ENCODE data around the gene GMEB2.
"Not testable (repeated sequence)": the region's sequence is repeated elsewhere in the genome, so short reads cannot be mapped to it uniquely, and the experiment has no call there.

The GMEB2 gene

GRCh38 chr20:63626424-63627128 lies at the start of gene GMEB2:
TSS of gene GMEB2 (minus strand) at chr20:63627101. CDS start at chr20:63619397, 7,704 bp downstream.
- DNase-seq: peak; percentile 81

GRCh38 chr20:63675681-63676368 lies 48.9 kb upstream of the GMEB2 start:
- no peak for DNase-seq

- DNase-seq: no peak
Measured at GRCh38 chr20:63673951-63674350, 47.0 kb upstream of the GMEB2 start.

- no peak for DNase-seq
Measured at GRCh38 chr20:63672666-63673065, 45.8 kb upstream of the GMEB2 start.

DNA sequence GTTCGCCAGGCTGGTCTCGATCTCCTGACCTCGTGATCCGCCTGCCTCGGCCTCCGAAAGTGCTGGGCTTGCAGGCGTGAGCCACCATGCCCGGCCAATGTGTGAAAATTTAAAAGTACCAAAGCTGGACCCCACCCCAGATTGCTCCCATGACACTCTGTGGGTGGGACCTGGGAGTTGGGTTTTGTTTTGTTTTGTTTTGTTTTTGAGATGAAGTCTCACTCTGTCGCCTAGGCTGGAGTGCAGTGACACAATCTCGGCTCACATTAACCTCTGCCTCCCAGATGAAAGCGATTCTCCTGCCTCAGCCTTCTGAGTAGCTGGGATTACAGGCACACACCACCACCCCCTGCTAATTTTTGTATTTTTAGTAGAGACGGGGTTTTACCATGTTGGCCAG lies 44.8 kb upstream of the GMEB2 start:
- DNase-seq: not testable (repeated sequence)

DNA sequence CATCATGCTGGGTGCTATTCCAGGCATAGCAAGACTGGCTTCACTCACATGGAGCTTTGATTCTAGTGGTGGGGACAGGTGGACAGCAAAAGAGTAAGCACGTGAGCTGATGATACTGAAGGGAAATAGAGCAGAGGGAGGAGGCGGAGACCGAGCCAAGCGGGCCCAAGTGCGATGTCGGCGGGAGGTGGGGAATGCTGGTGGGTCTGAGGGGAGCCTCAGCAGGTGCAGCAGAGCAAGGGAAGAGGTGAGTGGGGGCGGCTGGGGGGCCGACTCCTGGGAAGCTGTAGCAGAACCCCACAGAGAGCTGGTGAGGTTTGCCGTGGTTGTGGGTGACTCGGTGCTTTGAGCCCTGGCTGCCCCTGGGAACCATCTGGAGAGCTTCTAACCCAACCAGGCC lies 41.5 kb upstream of the GMEB2 start:
- DNase-seq: no peak

- no peak for DNase-seq
Measured at GRCh38 chr20:63667858-63668257, 41.0 kb upstream of the GMEB2 start.

GRCh38 chr20:63665708-63666107 lies 38.8 kb upstream of the GMEB2 start:
- DNase-seq: no peak

DNA sequence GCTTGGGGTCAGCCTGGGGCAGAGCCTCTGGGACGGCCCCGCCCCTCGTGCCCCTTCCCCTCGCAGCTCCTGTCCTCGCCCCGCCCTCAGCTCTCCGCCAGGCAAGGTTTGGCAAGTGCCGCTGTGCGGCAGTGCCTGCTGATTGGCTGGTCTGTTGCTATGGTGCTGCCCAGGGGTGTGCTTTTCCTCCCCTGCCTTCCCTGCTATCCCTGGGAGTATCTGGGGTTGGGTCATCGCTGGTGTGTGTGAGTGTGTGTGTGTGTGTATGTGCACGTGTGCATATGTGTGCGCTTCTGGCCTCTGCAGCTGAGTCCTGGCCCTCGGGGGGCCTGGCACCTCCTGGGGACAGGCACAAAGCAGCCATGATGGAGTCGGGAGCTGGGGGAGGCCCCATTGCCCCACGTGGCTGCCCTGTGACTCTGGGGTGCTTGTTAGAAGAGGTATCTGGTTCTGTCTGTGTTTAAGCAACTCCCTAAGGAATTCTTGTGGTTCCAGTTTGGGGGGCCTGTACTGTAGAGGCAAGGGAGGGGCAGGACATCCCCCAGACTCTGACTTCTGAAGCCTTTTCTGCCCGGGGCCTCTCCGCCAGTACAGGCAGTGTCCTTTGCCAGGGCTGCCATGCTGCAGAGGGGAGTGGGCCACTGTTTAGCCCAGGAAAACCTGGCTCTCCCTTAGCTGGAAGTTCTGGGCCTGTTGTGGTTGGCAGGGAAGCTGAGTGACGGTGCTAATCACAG lies 38.1 kb upstream of the GMEB2 start:
- no peak for DNase-seq

- DNase-seq: no peak
Measured at GRCh38 chr20:63664143-63664851, 37.4 kb upstream of the GMEB2 start.

DNA sequence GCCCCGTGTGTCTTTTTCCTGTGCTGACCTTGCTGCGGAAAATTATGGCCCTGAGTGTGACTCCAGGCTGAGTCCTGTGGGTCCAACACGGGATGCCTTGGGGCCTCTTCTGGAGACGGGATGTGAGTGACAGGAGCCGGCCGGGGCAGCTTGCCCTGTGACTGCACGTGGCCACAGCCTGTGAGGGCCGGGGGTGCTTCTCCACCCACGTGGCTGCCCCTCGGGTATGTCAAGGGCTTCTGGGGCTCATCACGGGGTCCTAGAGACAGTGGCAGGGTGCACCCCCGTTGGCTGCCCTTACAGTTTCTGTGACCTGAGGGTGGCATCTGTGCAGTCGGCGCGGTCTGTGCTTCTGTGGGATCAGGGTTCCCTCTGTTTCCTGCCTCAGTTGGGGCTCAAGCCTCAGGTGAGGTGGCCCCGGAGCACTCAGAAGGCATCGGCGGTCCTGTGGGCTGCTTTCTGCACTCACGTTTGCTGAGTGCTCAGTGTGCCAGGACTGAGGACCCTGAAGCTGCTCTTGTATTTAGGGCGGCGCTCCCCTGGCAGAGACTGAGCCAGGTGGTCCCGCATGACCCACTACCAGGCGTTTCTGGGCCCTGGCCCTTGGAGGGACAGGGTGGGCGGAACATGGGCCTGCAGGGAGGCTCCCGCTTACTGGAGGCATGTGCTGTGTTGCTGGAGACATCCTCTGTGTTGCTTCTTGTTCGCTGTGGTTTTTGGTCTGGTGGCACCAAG lies 36.6 kb upstream of the GMEB2 start:
- no peak for DNase-seq

DNA sequence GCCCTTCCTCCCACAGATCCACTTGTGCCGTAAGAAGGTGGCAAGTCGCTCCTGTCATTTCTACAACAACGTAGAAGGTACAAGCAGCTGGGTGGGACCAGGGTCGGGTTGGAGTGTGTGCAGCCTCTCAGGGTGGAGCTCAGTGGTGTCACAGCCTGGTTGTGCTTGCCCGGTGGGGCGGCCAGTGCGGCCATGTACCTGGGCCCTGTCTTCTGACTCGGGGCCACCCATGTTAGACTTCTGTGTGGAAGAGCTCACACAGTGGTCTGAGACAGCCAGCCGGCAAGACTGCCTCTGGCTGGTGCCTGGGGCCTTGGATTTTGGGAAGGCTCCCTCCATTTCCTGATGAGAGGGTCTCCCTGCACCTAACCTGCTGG lies 35.9 kb upstream of the GMEB2 start:
- DNase-seq: no peak

DNA sequence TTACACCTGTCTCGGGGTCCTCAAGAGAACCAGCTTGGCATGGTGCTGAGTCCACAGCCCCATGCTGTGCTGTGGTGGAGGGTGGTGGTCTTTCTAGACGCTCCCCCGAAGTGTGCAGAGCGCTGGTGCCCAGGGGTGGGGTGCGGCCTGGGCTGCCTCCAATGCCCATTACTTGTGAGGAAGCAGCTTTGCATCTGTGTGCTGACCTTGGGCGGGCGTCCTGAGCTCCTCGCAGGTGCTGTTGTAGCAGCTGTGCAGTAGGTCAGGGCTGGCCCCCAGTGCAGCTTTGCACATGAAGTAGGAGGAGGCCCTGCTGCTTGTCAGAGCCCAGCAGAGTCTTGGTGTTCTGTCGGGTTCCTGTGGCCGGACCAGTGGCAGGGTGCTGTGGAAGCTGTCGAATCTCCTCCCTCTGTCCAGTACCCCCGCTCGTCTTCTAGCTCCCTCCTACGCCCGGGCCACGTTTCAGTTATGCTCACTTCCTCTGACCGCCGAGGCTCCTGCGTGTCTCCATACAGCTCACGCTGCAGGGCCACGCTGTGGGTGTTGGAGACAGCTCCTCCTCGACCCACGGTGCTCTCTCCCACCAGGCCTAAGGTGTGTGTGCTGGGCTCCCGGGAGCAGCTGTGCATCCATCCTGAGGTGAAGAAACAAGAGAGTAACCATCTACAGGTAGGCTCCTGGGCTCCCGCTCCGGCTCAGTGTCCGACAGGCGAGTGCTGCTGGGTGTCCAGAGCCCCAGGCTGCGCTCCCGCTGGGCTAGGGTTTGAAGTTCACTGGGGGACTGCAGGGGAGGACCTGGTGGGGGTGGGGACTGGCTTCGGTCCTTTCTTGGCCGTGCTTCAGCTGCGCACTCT lies 35.3 kb upstream of the GMEB2 start:
- DNase-seq: no peak

- no peak for DNase-seq
Measured at GRCh38 chr20:63661108-63661507, 34.2 kb upstream of the GMEB2 start.

DNA sequence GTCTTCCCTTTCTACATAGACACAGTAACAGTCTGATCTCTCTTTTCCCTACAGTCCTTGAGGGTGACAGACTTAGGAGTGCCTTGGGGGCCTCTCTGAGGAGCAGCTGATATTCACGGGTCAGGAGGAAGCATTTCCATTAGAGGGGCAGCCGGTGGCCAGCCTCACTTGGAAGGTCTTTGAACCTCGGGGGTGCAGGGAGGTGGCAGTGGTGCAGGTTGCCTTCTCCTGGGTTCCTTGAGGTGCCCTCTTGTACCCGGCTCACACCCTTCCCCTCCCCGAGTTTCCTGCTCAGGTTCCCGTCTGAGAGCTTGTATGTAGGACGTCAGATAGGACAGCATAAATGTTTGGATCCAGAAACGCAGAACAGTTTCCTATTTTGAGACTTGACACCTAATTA lies 33.7 kb upstream of the GMEB2 start:
- DNase-seq: no peak

GRCh38 chr20:63660174-63660573 lies 33.3 kb upstream of the GMEB2 start:
- DNase-seq: not testable (repeated sequence)

DNA sequence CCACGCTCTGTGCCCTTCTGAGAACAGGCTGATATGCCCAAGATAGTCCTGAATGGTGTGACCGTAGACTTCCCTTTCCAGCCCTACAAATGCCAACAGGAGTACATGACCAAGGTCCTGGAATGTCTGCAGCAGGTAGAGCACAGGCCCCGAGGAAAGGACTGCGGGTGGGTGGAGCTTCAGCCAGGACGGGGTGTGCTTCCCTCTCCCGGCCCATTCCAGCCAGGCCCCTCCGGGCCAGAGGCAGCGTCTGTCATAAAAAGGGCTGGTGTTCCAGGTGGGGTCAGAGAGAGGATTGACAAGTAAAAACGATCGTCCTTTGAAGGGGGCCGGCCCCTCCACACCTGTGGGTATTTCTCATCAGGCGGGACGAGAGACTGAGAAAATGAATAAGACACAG lies 32.5 kb upstream of the GMEB2 start:
- no peak for DNase-seq

DNA sequence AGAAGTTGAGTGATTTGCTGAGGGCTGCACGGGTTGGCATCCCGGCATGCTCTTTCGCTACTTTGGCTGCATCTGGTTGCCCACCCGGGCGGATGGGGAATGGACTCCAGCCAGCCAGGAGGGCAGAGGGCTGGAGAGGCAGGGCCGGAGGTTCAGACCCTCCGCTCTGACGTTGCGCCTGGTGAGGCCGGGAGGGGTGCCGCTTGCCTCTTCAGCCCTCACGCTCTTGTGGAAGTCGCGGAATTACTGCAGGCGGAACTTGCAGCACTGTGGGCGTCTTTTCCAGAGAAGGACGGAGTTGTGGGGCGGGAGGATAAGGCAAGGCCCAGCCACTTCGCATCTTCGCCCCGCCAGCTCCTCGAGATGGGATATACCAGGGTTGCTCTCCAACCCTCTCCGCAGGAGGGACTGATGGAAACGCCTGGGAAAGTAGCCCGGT lies 31.9 kb upstream of the GMEB2 start:
- no peak for DNase-seq

- DNase-seq: peak; percentile 84
Measured at GRCh38 chr20:63657937-63658748, 31.2 kb upstream of the GMEB2 start, which contains the start of gene RTEL1. TSS of gene RTEL1 (plus strand) at chr20:63658312. CDS start at chr20:63659403, 1,091 bp downstream.

DNA sequence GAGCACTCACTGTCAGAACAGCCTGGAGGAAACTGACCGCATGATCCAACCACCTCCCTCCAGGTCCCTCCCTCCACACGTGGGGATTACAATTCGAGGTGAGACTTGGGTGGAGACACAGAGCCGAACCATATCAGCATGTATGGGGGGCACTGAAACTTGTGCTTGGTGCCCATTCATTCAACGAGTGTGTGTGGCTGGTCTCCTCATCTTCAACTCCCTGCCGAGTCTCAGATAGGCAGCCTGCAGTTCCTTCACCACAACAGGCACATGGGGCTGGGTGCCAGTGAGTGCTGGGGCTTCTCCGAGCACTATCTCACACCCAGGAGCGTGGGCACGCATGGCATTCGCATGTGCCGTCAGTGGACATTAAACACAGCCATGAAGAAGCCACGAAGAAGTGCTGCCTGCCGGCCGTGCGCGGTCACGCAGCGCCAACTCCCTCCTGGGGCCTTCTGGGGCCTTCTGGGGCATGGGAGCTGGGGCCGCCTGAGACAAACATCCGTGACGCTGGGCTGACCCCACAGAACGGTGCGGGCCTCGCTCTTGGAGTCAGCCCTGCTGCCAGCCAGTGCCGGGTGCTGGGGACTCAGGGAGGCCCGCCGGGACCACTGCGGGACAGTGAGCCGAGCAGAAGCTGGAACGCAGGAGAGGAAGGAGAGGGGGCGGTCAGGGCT lies 30.5 kb upstream of the GMEB2 start:
- DNase-seq: no peak
